Forelimb muscle (tissue), 1 donor: ENCODE measurements around the gene ADAM22. TPM values are rescaled to one million over a fixed set of nuclear protein-coding genes. Genes with fewer than 3 reads are reported as not detected.

ENCODE experiments used
- DNase-seq: peaks from one replicate; pipeline ENCODE4 v3.0.0-alpha.2; 2013; ENCODE audit warnings: low read depth
- polyA plus RNA-seq: library from polyadenylated mRNA; unstranded; fragments of 120-200 nt; gene quantifications from one replicate; pipeline ENCODE4 v1.2.1, GENCODE V29; 2013; ENCODE audit not compliant: insufficient read length

Gene ADAM22
- polyA plus RNA-seq, 1 donor, result 9.1 TPM

- DNase-seq, result no peak
Measured at GRCh38 chr7:88105231-88105630, 171.2 kb downstream of the ADAM22 start.

- DNase-seq, result no peak
Measured at GRCh38 chr7:88106434-88106833, 172.4 kb downstream of the ADAM22 start.

- no peak for DNase-seq
Measured at GRCh38 chr7:88109612-88110011, 175.6 kb downstream of the ADAM22 start.

- peak; percentile 55 for DNase-seq
Measured at GRCh38 chr7:88111140-88111743, 177.2 kb downstream of the ADAM22 start.

- DNase-seq, result peak; percentile 84
Measured at GRCh38 chr7:88111954-88112471, 178.0 kb downstream of the ADAM22 start.

- DNase-seq, result no peak
Measured at GRCh38 chr7:88115258-88115796, 181.3 kb downstream of the ADAM22 start.

- peak; percentile 24 for DNase-seq
Measured at GRCh38 chr7:88115816-88116215, 181.8 kb downstream of the ADAM22 start.

GRCh38 chr7:88116235-88116795 is 182.3 kb downstream of the ADAM22 start:
- DNase-seq, result peak; percentile 76

- DNase-seq, result no peak
Measured at GRCh38 chr7:88117325-88117724, 183.3 kb downstream of the ADAM22 start.

- no peak for DNase-seq
Measured at GRCh38 chr7:88121335-88121734, 187.3 kb downstream of the ADAM22 start.

- DNase-seq, result no peak
Measured at GRCh38 chr7:88127637-88128290, 193.7 kb downstream of the ADAM22 start.

GRCh38 chr7:88132725-88133124 is 198.7 kb downstream of the ADAM22 start:
- no peak for DNase-seq

- no peak for DNase-seq
Measured at GRCh38 chr7:88140947-88141346, 206.9 kb downstream of the ADAM22 start.

- DNase-seq, result no peak
Measured at GRCh38 chr7:88141479-88141878, 207.4 kb downstream of the ADAM22 start.

GRCh38 chr7:88141953-88142352 is 207.9 kb downstream of the ADAM22 start:
- DNase-seq, result no peak

- no peak for DNase-seq
Measured at GRCh38 chr7:88146616-88147015, 212.6 kb downstream of the ADAM22 start.

- DNase-seq, result no peak
Measured at GRCh38 chr7:88147341-88147740, 213.3 kb downstream of the ADAM22 start.

- no peak for DNase-seq
Measured at GRCh38 chr7:88147949-88148348, 213.9 kb downstream of the ADAM22 start.

GRCh38 chr7:88150033-88150432 is 216.0 kb downstream of the ADAM22 start:
- DNase-seq, result no peak

GRCh38 chr7:88151119-88151790 is 217.2 kb downstream of the ADAM22 start:
- DNase-seq, result no peak

- no peak for DNase-seq
Measured at GRCh38 chr7:88153378-88153777, 219.3 kb downstream of the ADAM22 start.

GRCh38 chr7:88155756-88156155 is 221.7 kb downstream of the ADAM22 start:
- no peak for DNase-seq
